ENCODE data around the gene NCCRP1.
"Not testable (repeated sequence)": the region's sequence is repeated elsewhere in the genome, so short reads cannot be mapped to it uniquely, and the experiment has no call there.

The NCCRP1 gene

GRCh38 chr19:39211731-39212374 lies 15.1 kb downstream of the NCCRP1 start:
- Histone ChIP-seq H3K27me3 (ENCODE audit: control insufficient read depth, insufficient read depth, low read length) (no peaks in the 10 kb centered on the region), H3K27ac (ENCODE audit: low read depth, low read length) (no peak overlapping the region), H3K9me3 (ENCODE audit: control insufficient read depth, insufficient read depth, low read length) (no peaks in the 10 kb centered on the region), H3K36me3 (ENCODE audit: control insufficient read depth, insufficient read depth, low read length) (no peaks in the 10 kb centered on the region), H3K9ac (ENCODE audit: low read depth, low read length) (no peak overlapping the region), H3K4me1 (ENCODE audit: control insufficient read depth, insufficient read depth, low read length) (no peaks in the 10 kb centered on the region), H3K4me3 (ENCODE audit: low read depth, low read length) (no peak overlapping the region)

- no peak overlapping the region for H3K9ac ChIP-seq (ENCODE audit: low read depth, low read length)
- no peaks in the 10 kb centered on the region for H3K9me3 ChIP-seq (ENCODE audit: control insufficient read depth, insufficient read depth, low read length)
- no peak overlapping the region for H3K27ac ChIP-seq (ENCODE audit: low read depth, low read length)
- no peaks in the 10 kb centered on the region for H3K4me1 ChIP-seq (ENCODE audit: control insufficient read depth, insufficient read depth, low read length)
- H3K4me3 ChIP-seq (ENCODE audit: low read depth, low read length) = no peak overlapping the region
- no peaks in the 10 kb centered on the region for H3K27me3 ChIP-seq (ENCODE audit: control insufficient read depth, insufficient read depth, low read length)
- no peaks in the 10 kb centered on the region for H3K36me3 ChIP-seq (ENCODE audit: control insufficient read depth, insufficient read depth, low read length)
These were observed 15.6 kb downstream of the NCCRP1 start for GRCh38 chr19:39212375-39212742.

GRCh38 chr19:39215323-39215722 lies 18.6 kb downstream of the NCCRP1 start:
- H3K36me3 ChIP-seq (ENCODE audit: control insufficient read depth, insufficient read depth, low read length); H3K4me3 ChIP-seq (ENCODE audit: low read depth, low read length); H3K4me1 ChIP-seq (ENCODE audit: control insufficient read depth, insufficient read depth, low read length); H3K9ac ChIP-seq (ENCODE audit: low read depth, low read length); H3K27me3 ChIP-seq (ENCODE audit: control insufficient read depth, insufficient read depth, low read length); H3K9me3 ChIP-seq (ENCODE audit: control insufficient read depth, insufficient read depth, low read length); H3K27ac ChIP-seq (ENCODE audit: low read depth, low read length): not testable (repeated sequence)

GRCh38 chr19:39217094-39217493 lies 20.3 kb downstream of the NCCRP1 start:
- H3K36me3 ChIP-seq (ENCODE audit: control insufficient read depth, insufficient read depth, low read length) = no peaks in the 10 kb centered on the region
- no peaks in the 10 kb centered on the region for H3K27me3 ChIP-seq (ENCODE audit: control insufficient read depth, insufficient read depth, low read length)
- no peak overlapping the region for H3K27ac ChIP-seq (ENCODE audit: low read depth, low read length)
- no peak overlapping the region for H3K4me3 ChIP-seq (ENCODE audit: low read depth, low read length)
- H3K4me1 ChIP-seq (ENCODE audit: control insufficient read depth, insufficient read depth, low read length) = no peaks in the 10 kb centered on the region
- H3K9ac ChIP-seq (ENCODE audit: low read depth, low read length) = no peak overlapping the region
- no peaks in the 10 kb centered on the region for H3K9me3 ChIP-seq (ENCODE audit: control insufficient read depth, insufficient read depth, low read length)

- H3K27me3 ChIP-seq (ENCODE audit: control insufficient read depth, insufficient read depth, low read length) = no peaks in the 10 kb centered on the region
- no peak overlapping the region for H3K27ac ChIP-seq (ENCODE audit: low read depth, low read length)
- H3K4me1 ChIP-seq (ENCODE audit: control insufficient read depth, insufficient read depth, low read length) = no peaks in the 10 kb centered on the region
- no peak overlapping the region for H3K9ac ChIP-seq (ENCODE audit: low read depth, low read length)
- no peaks in the 10 kb centered on the region for H3K36me3 ChIP-seq (ENCODE audit: control insufficient read depth, insufficient read depth, low read length)
- H3K9me3 ChIP-seq (ENCODE audit: control insufficient read depth, insufficient read depth, low read length) = no peaks in the 10 kb centered on the region
- H3K4me3 ChIP-seq (ENCODE audit: low read depth, low read length) = no peak overlapping the region
These were observed 21.7 kb downstream of the NCCRP1 start for GRCh38 chr19:39218230-39219007.

- H3K4me3 ChIP-seq (ENCODE audit: low read depth, low read length); H3K9me3 ChIP-seq (ENCODE audit: control insufficient read depth, insufficient read depth, low read length); H3K4me1 ChIP-seq (ENCODE audit: control insufficient read depth, insufficient read depth, low read length); H3K9ac ChIP-seq (ENCODE audit: low read depth, low read length); H3K36me3 ChIP-seq (ENCODE audit: control insufficient read depth, insufficient read depth, low read length); H3K27me3 ChIP-seq (ENCODE audit: control insufficient read depth, insufficient read depth, low read length); H3K27ac ChIP-seq (ENCODE audit: low read depth, low read length): not testable (repeated sequence)
These were observed 22.3 kb downstream of the NCCRP1 start for GRCh38 chr19:39219108-39219507.

GRCh38 chr19:39223703-39224279 lies 27.0 kb downstream of the NCCRP1 start:
- H3K36me3 ChIP-seq (ENCODE audit: control insufficient read depth, insufficient read depth, low read length) = no peaks in the 10 kb centered on the region
- 0 out of 2 replicates have a peak, but pooled peaks cover 5% of the 10 kb centered on the region for H3K27me3 ChIP-seq (ENCODE audit: control insufficient read depth, insufficient read depth, low read length)
- H3K9ac ChIP-seq (ENCODE audit: low read depth, low read length) = no peak overlapping the region
- H3K9me3 ChIP-seq (ENCODE audit: control insufficient read depth, insufficient read depth, low read length) = no peaks in the 10 kb centered on the region
- no peak overlapping the region for H3K4me3 ChIP-seq (ENCODE audit: low read depth, low read length)
- H3K27ac ChIP-seq (ENCODE audit: low read depth, low read length) = no peak overlapping the region
- H3K4me1 ChIP-seq (ENCODE audit: control insufficient read depth, insufficient read depth, low read length) = no peaks in the 10 kb centered on the region

GRCh38 chr19:39224910-39225309 lies 28.1 kb downstream of the NCCRP1 start:
- no peak overlapping the region for H3K9ac ChIP-seq (ENCODE audit: low read depth, low read length)
- H3K4me3 ChIP-seq (ENCODE audit: low read depth, low read length) = no peak overlapping the region
- no peaks in the 10 kb centered on the region for H3K9me3 ChIP-seq (ENCODE audit: control insufficient read depth, insufficient read depth, low read length)
- no peak overlapping the region for H3K27ac ChIP-seq (ENCODE audit: low read depth, low read length)
- H3K36me3 ChIP-seq (ENCODE audit: control insufficient read depth, insufficient read depth, low read length) = no peaks in the 10 kb centered on the region
- 0 out of 2 replicates have a peak, but pooled peaks cover 5% of the 10 kb centered on the region for H3K27me3 ChIP-seq (ENCODE audit: control insufficient read depth, insufficient read depth, low read length)
- H3K4me1 ChIP-seq (ENCODE audit: control insufficient read depth, insufficient read depth, low read length) = no peaks in the 10 kb centered on the region

- no peak overlapping the region for H3K9ac ChIP-seq (ENCODE audit: low read depth, low read length)
- no peak overlapping the region for H3K27ac ChIP-seq (ENCODE audit: low read depth, low read length)
- H3K36me3 ChIP-seq (ENCODE audit: control insufficient read depth, insufficient read depth, low read length) = no peaks in the 10 kb centered on the region
- no peaks in the 10 kb centered on the region for H3K4me1 ChIP-seq (ENCODE audit: control insufficient read depth, insufficient read depth, low read length)
- H3K4me3 ChIP-seq (ENCODE audit: low read depth, low read length) = no peak overlapping the region
- 0 out of 2 replicates have a peak, but pooled peaks cover 5% of the 10 kb centered on the region for H3K27me3 ChIP-seq (ENCODE audit: control insufficient read depth, insufficient read depth, low read length)
- H3K9me3 ChIP-seq (ENCODE audit: control insufficient read depth, insufficient read depth, low read length) = no peaks in the 10 kb centered on the region
These were observed 33.5 kb downstream of the NCCRP1 start for GRCh38 chr19:39230096-39230764.

- no peaks in the 10 kb centered on the region for H3K9me3 ChIP-seq (ENCODE audit: control insufficient read depth, insufficient read depth, low read length)
- H3K27ac ChIP-seq (ENCODE audit: low read depth, low read length) = no peak overlapping the region
- no peaks in the 10 kb centered on the region for H3K27me3 ChIP-seq (ENCODE audit: control insufficient read depth, insufficient read depth, low read length)
- H3K4me3 ChIP-seq (ENCODE audit: low read depth, low read length) = no peak overlapping the region
- no peaks in the 10 kb centered on the region for H3K4me1 ChIP-seq (ENCODE audit: control insufficient read depth, insufficient read depth, low read length)
- no peaks in the 10 kb centered on the region for H3K36me3 ChIP-seq (ENCODE audit: control insufficient read depth, insufficient read depth, low read length)
- H3K9ac ChIP-seq (ENCODE audit: low read depth, low read length) = no peak overlapping the region
These were observed 35.9 kb downstream of the NCCRP1 start for GRCh38 chr19:39232708-39233107.

GRCh38 chr19:39236527-39236926 lies 39.8 kb downstream of the NCCRP1 start:
- Histone ChIP-seq H3K27me3 (ENCODE audit: control insufficient read depth, insufficient read depth, low read length) (peaks cover 12% of the 10 kb centered on the region), H3K9me3 (ENCODE audit: control insufficient read depth, insufficient read depth, low read length) (no peaks in the 10 kb centered on the region), H3K4me3 (ENCODE audit: low read depth, low read length) (no peak overlapping the region), H3K27ac (ENCODE audit: low read depth, low read length) (no peak overlapping the region), H3K36me3 (ENCODE audit: control insufficient read depth, insufficient read depth, low read length) (no peaks in the 10 kb centered on the region), H3K9ac (ENCODE audit: low read depth, low read length) (no peak overlapping the region), H3K4me1 (ENCODE audit: control insufficient read depth, insufficient read depth, low read length) (no peaks in the 10 kb centered on the region)

Measured in HUES48 (cell line).